COLO829 (cell line): ENCODE data around the gene SAGE1.
"Not testable (repeated sequence)": the region's sequence is repeated elsewhere in the genome, so short reads cannot be mapped to it uniquely, and the experiment has no call there.

Source experiments
- DNase-seq: peaks from one replicate; pipeline ENCODE4 v3.0.0; 2012; ENCODE audit warnings: low spot score

SAGE1 gene

GRCh38 chrX:135893294-135893817 is at the start of gene SAGE1, which contains the start of gene CT45A10:
TSS of gene SAGE1 (plus strand) at chrX:135893716. CDS start at chrX:135896243, 2,527 bp downstream.
TSS of gene CT45A10 (minus strand) at chrX:135893444. CDS start at chrX:135885344, 8,100 bp downstream.
- DNase-seq = peak; percentile 12

- not testable (repeated sequence) for DNase-seq
Observed at GRCh38 chrX:135854438-135854837, 39.1 kb upstream of the SAGE1 start, which contains the start of gene CT45A8. TSS of gene CT45A8 (minus strand) at chrX:135854538. CDS start at chrX:135850783, 3,755 bp downstream.

DNA sequence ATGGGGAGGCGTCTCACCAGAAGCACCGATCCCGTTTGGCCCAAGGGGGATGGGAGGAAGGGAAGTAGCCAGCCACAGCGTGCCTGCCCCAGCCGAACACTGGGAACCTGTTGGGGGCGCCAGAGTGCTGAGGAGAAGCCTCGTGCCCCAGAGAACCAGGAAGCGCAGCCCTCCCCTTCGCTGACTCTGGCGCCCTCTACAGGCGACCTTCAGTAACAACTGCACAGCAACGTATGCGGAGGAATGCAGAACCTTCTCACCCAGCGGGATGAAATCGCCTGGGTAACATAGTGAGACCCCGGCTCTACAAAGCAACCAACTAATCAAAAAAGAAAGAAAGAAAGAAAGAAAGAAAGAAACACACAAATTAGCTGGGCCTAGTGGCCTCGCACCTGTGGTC is 21.8 kb upstream of the SAGE1 start, which contains the start of gene CT45A9:
TSS of gene CT45A9 (minus strand) at position 101 of the 400 bp plus-strand sequence. CDS start 3,751 bp downstream, outside the sequence.
- DNase-seq = not testable (repeated sequence)

GRCh38 chrX:135882741-135883140 is 10.8 kb upstream of the SAGE1 start:
- not testable (repeated sequence) for DNase-seq

GRCh38 chrX:135888230-135888629 is 5.3 kb upstream of the SAGE1 start:
- not testable (repeated sequence) for DNase-seq

GRCh38 chrX:135888976-135889375 is 4.5 kb upstream of the SAGE1 start:
- DNase-seq = not testable (repeated sequence)

- no peak for DNase-seq
Observed at GRCh38 chrX:135890087-135890585, 3.4 kb upstream of the SAGE1 start.

GRCh38 chrX:135892781-135893180 is 735 bp upstream of the SAGE1 start:
- no peak for DNase-seq

- DNase-seq = no peak
Observed at GRCh38 chrX:135910251-135910650, 16.7 kb downstream of the SAGE1 start.

DNA sequence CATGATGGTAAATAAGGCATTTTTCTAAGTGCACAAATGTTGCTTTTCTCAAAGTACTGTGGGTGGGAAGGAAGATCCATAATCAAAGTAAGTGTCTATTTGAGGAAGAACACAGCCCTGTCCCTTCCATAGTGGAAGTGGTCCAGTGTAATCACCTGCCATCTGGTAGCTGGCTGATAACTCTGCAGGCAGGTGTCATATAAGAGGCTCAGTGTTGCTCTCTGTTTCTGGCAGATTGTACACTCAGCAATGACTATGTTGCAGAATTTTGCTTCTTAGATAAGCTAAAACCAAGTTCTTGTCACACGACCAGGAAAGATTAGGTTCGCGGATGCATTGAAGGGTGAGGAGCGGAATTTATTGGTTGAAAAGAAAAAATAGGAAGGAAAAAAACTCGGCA is 20.9 kb downstream of the SAGE1 start:
- no peak for DNase-seq

DNA sequence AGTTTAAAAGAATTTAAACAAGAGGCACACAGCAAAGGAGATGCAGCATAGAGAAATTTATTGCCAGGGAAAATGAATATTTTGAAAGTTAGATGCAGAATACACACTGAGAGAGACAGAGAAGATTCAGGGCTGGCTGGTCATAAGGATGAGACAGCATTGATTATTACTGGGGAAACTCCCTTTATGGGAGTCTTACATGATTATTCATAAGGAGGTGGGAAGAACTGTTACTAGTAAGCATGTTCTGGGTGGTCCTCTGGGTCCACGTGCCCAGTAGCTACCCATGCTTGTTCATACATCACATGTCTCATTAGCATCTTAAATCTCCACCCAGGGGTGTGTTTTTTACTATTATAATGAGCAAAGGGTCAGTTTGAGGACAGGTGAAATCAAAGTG is 27.0 kb downstream of the SAGE1 start:
- not testable (repeated sequence) for DNase-seq

- DNase-seq = no peak
Observed at GRCh38 chrX:135923353-135923752, 29.8 kb downstream of the SAGE1 start.

DNA sequence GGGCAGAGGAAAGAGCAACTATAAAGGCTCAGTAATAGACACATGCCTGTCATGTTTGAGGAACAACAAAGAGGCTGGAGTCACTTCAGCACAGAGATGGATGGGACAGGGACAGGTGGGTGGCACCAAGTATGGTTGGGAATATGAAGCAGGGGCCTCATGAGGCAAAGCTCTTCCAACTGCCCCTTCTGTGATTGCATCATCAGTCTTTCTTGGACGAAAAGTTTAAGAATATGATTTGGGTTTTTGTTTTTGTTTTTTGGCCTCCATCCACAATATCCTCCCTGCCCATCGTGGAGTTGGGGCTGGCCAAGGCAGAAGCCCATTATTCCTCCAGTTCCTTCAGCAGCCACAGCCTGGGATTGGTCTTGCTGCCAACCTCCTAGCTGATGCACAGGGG is 34.4 kb downstream of the SAGE1 start:
- DNase-seq = no peak

GRCh38 chrX:135931644-135932487 is 38.4 kb downstream of the SAGE1 start:
- DNase-seq = no peak

GRCh38 chrX:135944486-135944885 is 51.0 kb downstream of the SAGE1 start:
- no peak for DNase-seq

GRCh38 chrX:135951291-135951690 is 57.8 kb downstream of the SAGE1 start:
- no peak for DNase-seq
